NCI-H146 (cell line): ENCODE data around the gene NPC1L1.
"Not testable (repeated sequence)": the region's sequence is repeated elsewhere in the genome, so short reads cannot be mapped to it uniquely, and the experiment has no call there.

Experiments
- DNase-seq: peaks from one replicate; lab custom pipeline; 2025; lab: John Stamatoyannopoulos, UW

The NPC1L1 gene

DNA sequence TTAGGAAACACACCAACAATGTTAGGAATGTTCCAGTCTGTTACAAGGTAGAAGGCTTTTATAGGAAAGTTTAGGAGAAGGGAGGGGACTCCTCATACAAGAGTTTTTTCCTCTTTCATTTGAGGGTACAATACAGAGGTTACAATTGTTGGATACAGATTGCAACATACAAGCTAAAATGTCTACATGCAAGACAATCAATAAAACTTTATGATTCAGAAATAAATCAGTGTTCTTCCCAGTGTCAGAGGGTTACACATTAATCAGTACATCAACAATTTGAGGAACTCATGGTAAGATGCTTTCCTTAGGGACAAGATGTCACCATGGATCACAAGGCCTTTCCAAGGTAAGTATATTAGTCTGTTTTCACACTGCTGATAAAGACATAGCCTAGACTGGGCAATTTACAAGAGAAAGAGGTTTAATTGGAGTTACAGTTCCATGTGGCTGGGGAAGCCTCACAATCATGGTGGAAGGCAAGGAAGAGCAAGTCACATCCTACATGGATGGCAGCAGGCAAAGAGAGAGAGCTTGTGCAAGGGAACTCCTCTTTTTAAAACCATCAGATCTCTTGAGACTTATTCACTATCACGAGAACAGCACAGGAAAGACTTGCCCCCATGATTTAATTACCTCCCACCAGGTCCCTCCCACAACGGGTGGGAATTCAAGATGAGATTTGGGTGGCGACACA, 34.4 kb downstream of the NPC1L1 start:
- DNase-seq, result not testable (repeated sequence)

DNA sequence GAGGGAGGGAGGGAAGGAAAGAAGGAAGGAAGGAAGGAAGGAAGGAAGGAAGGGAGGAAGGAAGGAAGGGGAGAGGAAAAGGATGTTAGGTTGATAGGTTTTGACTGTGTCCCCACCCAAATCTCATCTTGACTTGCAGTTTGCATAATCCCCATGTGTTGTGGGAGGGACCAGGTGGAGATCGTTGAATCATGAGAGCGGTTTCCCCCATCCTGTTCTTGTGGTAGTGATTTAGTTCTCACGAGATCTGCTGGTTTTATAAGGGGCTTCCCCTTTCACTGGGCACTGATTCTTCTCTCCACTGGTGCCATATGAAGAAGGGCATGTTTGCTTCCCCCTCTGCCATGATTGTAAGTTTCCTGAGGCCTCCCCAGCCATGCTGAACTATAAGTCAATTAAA, 35.5 kb downstream of the NPC1L1 start:
- DNase-seq, result no peak

- no peak for DNase-seq
Observed at GRCh38 chr7:44498230-44498954, 42.7 kb downstream of the NPC1L1 start.

DNA sequence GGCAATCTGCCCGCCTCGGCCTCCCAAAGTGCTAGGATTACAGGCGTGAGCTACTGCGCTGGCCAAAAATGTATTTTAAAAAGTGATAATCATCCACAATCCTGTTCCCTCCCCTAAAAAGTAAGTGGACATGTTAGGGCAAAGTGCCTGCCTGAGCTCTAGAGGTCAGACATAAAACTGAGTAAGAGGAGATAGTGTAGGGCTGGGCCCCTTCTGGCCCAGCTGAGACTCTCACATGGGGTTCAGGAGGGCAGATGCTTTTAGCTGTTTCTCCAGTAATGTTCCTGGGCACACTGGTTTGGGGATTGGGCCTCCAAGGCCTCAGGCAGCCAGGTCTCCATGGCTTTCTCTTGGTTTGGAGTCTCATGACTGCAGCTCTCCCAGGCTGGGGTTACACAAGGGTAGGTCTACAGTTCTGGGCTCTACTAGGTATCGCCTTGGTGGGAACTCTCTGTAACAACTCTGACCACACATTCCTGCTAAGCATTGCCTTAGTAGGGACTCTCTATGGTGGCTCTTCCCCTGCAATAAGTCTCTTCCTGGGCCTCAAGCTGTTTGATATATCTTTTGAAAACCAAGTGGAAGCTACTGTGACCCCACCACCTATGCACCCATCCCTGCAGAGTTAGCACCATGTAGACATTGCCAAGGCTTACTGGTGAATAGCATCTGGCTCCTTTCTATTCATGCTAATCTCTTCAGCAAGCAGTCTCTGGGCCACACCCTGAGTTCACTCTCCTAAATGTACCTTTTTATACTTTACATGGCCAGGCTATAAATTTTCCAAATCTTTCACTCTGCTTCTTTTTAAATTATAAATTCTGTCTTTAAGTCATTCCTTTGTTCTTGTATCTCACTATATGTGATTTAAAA, 43.7 kb downstream of the NPC1L1 start:
- no peak for DNase-seq

DNA sequence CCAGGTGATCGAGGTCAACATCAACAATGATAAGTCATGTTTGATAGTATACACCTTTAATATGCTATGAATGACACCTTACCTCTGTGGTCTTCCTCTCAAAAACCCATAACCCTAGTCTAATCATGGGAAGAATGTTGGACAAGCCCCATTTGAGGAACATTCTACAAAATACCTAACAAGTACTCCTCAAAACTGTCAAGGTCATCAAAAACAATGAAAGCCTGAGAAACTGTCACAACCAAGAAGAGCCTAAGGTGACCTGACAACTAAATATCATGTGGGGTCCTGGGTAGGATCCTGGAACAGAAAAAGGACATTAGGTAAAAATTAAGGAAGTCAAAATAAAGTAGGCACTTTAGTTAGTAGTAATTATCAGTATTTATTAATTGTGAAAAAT, 44.7 kb downstream of the NPC1L1 start:
- DNase-seq, result no peak

GRCh38 chr7:44494960-44495359, 46.2 kb downstream of the NPC1L1 start:
- no peak for DNase-seq

GRCh38 chr7:44491229-44491628, 49.9 kb downstream of the NPC1L1 start:
- no peak for DNase-seq

DNA sequence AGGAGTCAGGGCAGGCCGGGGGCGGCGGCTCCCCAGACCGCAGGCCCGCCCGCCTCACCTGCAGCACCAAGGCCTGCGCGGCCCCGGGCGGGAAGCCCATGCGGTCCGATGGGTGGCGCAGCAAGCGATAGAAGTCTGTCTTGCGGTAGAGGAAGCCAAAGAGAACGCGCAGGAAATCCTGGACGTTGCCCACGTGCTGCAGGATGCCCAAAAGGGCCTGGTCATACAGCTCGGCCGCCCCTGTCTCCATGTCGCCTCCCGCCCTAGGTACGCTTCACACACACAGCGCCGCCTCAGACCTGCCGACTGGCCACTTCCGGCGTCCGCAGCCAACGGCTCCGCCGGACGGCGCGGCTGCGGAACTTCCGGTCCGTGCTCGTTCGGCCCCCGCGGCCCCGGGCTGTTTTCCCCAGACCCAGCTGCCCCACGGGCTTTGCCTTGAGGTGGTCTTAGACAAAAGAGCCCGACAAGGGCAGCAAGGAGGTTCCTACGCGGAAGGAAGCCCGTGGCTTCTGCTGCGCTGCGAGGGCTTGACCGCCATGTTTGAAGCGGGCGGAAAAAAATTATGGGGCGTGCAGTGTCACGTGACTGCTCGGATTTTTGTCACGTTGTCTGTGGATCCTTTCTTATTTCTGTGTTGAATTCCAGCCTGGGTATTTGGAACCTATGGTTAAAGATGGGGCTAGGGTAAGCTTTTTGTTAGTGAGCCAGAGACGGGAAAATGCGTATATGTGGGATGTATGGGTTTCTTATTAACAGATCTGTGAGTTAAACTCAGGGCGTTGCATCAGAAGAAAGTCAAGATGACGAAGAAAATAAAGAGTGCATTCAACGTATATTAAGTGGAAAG, 50.6 kb downstream of the NPC1L1 start, which contains the start of gene NUDCD3:
TSS of gene NUDCD3 (minus strand) at position 308 of the 850 bp plus-strand sequence. CDS start at position 250, 58 bp downstream.
- DNase-seq, result peak; percentile 90

DNA sequence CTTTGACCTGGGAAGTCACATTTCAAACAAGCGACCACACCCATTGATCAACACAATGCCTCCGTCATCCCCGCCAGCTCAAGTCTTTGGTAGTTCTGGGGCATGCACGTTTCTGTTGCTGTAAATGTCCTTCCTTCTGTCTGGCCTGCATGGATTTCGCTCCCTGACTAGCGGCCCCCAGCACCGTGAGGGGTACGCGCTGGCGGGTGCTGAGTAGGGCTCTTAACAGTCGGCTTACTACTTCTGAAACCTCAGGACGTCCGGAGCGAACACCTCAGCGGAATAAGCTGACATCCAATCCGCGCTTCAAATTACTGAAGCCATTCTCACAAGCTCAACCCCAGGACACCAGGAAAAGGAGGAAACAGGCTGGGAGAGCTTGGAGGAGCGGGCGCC, 51.2 kb downstream of the NPC1L1 start:
- DNase-seq, result peak; percentile 39

- DNase-seq, result no peak
Observed at GRCh38 chr7:44488955-44489354, 52.2 kb downstream of the NPC1L1 start.

DNA sequence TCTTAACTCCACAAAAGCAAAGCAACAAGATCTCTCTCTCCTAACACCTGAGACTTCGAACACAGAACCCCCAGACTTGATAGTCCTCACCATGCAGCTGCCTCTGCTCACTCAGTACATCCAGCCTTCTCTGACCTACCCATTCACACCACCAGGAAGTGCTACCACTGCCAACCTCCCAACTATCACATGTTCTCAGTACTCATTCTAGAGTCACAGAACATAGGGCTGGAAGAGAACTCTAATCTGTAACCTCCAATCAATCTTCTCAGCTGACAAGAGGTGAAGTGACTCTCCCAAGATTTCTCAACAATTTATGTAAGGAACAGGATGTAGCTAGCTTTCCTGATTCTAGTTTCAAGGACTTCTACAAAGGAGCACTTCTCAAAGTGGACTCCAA, 54.4 kb downstream of the NPC1L1 start:
- no peak for DNase-seq

DNA sequence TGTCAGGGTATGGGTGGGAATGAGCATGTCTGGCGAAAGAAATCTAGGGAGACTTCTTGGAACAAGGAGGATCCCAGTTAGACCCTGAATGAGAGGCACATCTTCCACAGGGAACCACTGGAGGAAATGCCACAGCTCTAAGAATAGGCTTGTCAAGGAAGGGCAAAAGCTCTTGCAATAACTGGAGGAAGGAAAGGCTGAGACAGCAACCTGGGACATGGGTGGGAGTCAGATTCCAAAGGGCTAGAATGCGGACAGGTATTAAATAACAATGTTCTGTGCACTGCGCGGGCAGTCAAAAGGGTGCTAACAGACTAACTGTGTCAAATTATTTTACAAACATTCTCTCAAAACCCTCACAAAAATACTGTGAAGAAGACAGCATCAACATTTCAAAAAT, 55.1 kb downstream of the NPC1L1 start:
- no peak for DNase-seq

GRCh38 chr7:44484482-44485313, 56.4 kb downstream of the NPC1L1 start:
- no peak for DNase-seq

GRCh38 chr7:44482502-44483485, 58.3 kb downstream of the NPC1L1 start:
- no peak for DNase-seq

- DNase-seq, result no peak
Observed at GRCh38 chr7:44477938-44478337, 63.2 kb downstream of the NPC1L1 start.

DNA sequence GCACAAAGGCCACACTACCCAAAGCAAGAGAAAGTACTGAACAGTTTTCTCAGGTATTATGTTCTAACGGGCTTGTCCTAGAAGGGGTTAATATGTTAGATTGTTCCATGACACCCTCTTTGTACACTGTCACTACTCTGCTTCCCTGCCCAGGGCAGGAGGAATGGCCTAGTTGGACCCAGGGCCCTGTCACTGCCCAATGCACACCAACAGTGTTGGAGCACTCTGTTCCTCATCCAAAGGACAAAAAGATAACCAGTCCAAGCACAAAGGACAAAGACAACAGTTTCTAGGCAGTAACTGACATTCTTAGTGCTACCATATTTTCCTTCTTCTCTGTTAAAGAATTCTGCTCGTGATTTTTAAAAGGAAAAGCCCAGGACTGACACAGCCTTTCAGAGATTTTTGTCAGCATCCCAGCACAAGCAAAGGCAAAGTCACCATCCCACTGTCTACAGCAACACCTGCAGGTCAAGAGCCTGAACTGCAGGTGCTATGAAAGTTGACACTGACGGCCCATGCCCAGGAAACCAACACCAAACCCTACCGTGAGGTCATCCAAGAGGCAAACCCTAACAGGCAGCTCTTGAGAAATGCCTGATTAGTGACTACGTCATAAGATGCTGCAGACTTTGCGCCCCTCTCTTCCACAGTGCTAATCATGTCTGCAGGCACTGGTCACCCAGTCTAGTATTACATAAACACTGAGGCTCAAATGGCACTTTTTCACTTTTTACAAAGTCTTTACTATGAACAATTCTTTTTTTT, 63.9 kb downstream of the NPC1L1 start:
- DNase-seq, result peak; percentile 34

DNA sequence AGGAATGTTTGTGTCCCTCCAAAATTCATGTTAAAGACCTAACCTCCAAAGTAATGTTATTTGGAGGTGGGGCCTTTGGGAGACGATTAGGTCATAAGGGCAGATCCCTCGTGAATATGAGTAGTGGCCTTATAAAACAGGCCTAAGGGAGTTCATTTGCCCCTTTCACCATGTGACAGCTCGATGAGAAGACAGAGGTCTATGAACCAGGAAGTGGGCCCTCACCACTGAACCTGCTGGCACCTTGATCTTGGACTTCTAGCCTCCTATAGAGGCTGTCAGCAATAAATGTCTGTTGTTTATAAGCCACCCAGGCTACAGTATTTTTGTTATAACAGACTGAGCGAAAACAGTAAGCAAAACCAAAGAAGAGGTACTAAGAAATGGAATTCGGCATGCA, 64.8 kb downstream of the NPC1L1 start:
- no peak for DNase-seq

GRCh38 chr7:44473295-44473694, 67.8 kb downstream of the NPC1L1 start:
- no peak for DNase-seq

DNA sequence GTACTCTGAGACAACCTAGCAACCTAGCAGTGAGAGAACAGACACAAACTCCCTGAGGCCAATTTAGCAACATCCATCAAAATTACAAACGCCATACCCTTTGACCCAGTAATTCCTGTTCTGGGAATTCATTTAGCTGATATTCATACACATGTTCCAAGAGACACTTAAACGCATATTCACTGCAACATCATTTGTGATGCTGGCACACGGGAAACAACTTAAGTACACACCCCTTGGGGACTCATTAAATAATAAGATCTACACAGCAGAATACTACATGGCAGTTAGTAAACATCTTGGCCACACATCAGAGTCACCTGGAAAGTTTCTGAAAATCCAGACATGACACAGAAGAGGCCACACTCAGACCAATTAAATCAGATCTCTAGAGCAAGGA, 68.3 kb downstream of the NPC1L1 start:
- DNase-seq, result no peak
